Occipital lobe (tissue), 2 donors: ENCODE data around the gene POLN. TPM values are rescaled to one million over a fixed set of nuclear protein-coding genes. Genes with fewer than 3 reads are reported as not detected.
"Not testable (repeated sequence)": the region's sequence is repeated elsewhere in the genome, so short reads cannot be mapped to it uniquely, and the experiment has no call there.

Experiments
- DNase-seq: peaks from one replicate; lab custom pipeline; 2025; lab: John Stamatoyannopoulos, UW
- total RNA-seq: library from RNA; depleted of rRNA; stranded (reverse); fragments of >200 nt; gene quantifications from one replicate; pipeline ENCODE4 v1.2.3, GENCODE V29; 2014

The POLN gene
- total RNA-seq, 1 donor from 2014 or later: 7.8 TPM

GRCh38 chr4:2220016-2220630 is 21.8 kb downstream of the POLN start:
- DNase-seq: peak; percentile 50

- no peak for DNase-seq
These were observed 22.6 kb downstream of the POLN start for GRCh38 chr4:2219233-2219760.

DNA sequence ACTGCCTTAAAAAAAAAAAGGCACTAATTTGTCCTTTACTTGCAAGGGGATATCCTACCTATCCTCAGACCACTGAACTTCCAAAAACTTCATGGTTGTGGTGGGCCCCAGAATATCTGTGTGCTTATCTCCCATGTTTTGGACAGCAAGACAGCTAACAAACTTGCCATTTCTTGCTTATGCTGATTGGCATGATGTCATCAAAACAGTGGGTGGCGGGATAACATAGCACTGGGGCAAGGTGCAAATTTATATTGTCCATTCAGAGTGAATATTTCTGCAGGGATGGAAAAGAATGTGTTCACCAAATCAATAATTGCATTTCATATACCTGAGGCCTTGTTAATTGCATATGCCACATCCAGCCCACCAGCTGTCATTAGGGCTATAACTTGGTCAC is 23.5 kb downstream of the POLN start:
- no peak for DNase-seq

DNA sequence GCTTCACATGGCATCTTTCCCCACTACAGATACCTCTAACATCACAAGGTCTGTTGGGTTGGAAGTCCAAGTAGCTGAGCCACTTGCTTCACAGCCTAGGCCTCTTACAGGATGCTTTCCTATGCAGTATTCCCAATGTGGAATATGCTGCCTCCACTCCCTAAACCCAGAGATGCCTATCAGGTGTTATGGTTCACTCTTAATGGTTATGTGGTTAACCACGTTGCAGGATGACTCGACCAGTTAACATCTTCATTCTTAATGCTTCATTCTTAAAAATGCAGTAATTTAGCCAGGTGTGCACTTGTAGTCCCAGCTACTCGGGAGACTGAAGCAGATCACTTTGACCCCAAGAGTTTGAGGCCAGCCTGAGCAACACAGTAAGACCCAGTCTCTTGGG is 24.2 kb downstream of the POLN start:
- DNase-seq: no peak

- no peak for DNase-seq
These were observed 29.1 kb downstream of the POLN start for GRCh38 chr4:2212831-2213230.

DNA sequence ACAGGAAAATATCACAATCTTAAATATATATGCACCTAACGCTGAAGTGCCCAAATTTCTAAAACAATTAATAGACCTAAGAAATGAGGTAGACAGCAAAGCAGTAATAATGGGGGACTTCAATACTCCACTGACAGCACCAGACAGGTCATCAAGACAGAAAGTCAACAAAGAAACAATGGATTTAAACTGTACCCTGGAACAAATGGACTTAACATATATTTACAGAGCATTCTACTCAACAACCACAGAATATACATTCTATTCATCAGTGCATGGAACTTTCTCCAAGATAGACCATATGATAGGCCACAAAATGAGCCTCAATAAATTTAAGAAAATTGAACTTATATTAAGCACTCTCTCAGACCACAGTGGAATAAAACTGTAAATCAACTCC is 39.1 kb downstream of the POLN start:
- DNase-seq: not testable (repeated sequence)

DNA sequence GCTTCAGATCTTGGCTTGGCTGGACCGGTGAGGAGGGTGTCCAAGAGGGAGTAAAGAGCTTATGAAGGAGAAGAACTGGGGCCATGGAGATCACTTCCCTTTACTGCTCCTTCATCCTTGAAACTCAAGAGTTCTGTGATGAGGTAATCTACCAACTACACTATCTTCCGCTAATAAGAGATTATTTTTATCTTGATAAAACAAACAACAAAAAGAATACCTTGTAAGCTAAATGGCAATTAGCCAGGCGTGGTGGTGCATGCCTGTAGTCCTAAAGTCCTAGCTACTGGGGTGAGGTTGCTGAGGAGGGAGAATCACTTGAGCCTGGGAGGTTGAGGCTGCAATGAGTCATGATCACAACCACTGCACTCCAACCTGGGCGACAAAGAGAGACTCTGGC is 47.4 kb downstream of the POLN start:
- no peak for DNase-seq

DNA sequence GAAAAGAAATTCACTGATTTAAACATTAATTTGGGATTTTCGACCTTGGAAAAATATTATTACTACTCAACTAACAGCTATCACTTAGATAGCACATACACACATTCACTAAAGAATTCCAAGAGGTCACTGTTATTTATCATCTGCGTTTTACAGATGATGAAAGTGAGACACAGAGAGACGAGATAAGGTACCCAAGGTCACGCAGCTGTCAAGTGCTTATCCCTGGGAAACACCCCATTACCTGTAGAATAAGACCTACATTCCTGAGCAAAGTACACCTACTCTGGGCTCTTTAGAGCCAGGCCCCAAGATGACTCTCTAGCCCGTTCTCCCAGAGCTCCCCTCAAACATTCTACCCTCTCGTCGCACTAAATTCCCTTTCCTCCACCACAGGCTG is 48.6 kb downstream of the POLN start:
- no peak for DNase-seq

- no peak for DNase-seq
These were observed 55.1 kb downstream of the POLN start for GRCh38 chr4:2186865-2187172.

DNA sequence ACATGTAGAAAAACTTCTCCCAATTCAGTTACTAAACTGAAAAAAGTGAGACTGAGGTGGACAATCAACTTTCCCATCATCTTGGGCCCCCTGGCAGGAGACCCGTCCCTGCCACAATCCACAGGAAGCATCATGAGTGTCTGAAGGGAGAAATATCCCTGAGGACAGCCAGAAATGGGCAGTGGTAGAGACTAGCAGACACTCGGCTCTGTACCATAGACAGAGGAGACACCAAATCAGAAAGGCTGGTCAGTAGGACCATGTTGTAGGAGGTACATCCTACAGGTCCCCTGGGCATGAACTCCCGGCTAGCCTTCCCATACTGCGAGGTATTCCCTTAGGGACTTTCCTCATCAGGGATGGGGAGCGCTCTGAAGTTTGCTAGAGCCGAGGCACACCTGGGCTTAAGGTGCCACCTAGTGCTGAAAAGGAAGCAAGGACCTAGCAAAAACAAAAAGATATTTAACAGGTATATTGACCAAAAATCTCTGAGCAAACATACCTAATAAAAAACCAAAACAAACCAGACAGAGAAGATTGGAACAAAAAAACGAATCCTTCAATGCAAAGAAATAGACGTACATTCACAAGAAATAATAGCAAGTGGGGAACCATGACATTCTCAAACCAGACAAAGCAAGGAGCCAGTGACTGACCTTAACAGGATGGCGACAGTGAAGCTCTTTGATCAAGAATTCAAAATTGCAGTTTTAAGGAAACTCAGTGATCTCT is 55.6 kb downstream of the POLN start:
- DNase-seq: no peak

- DNase-seq: no peak
These were observed 58.5 kb downstream of the POLN start for GRCh38 chr4:2183394-2183793.

GRCh38 chr4:2182994-2183393 is 58.9 kb downstream of the POLN start:
- no peak for DNase-seq

- DNase-seq: no peak
These were observed 61.5 kb downstream of the POLN start for GRCh38 chr4:2180410-2180809.

- no peak for DNase-seq
These were observed 62.2 kb downstream of the POLN start for GRCh38 chr4:2179717-2180116.

GRCh38 chr4:2178986-2179385 is 62.9 kb downstream of the POLN start:
- no peak for DNase-seq

DNA sequence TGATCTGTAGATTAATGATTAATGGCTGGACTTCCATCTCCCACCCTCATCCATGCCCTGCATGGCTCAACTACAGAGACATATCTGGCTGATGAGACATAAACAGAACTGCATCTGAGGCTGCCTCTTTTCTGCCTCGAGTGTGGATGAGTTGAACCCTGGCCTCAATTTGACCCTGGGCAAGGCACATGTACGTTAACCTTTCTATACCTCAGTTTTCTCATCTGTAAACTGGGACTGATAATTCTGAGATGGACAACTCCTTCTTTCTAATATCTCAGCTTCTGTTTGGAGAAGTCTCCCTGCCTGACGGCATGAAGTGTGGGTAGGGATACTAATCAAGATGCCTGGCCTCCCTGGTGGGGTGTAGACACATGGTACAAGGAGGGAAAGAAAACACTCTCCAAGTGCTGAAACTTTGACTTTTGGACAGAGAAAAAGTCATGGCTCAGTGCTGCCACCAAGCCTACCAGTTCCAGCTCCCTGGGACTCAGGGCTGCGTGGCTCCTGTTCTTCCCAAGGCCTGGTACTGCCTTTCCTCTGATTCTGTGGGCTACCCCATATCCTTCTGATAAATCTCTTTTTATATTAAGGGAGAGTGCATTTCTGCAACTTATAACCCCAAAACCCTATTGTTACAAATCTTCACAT is 64.4 kb downstream of the POLN start:
- DNase-seq: no peak

- no peak for DNase-seq
These were observed 65.8 kb downstream of the POLN start for GRCh38 chr4:2175990-2176698.

DNA sequence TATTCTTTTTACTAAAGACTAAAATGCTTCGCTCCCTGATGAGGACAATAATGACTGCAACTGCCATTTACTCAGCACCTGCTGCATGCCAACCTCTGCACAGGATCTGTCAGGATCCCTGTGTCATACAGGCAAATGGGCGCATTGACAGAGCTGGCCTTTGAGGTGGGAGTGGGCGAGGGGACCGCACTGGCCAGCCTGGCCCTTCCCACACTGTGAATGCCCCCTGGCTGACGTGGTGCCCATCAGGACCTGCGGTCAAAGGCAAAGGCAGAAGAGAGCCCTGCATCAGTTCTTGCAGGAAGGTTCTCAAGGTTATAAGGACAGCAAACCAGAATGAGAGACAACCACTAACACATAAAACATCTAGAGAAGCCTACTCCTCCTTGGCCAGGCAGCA is 67.9 kb downstream of the POLN start:
- DNase-seq: no peak

- no peak for DNase-seq
These were observed 69.2 kb downstream of the POLN start for GRCh38 chr4:2172627-2173231.

DNA sequence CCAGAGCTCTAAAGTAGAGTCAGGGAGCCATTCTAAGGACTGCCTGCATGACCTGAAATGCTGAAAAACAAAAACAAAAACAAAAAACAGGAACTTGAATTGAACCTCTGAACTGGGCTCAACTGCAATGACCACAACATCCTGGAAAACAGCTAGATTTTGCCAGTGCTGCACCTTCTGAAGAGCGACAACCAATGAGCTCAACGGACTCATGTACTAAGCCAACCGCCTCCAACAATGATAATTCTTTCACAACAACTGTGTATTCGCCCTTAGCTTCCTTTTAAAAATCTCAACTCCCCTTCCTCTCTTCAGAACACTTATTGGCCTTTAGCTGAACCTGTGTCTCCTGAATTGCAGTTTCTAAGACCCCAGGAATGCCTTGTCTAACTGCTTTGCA is 69.8 kb downstream of the POLN start:
- DNase-seq: no peak

DNA sequence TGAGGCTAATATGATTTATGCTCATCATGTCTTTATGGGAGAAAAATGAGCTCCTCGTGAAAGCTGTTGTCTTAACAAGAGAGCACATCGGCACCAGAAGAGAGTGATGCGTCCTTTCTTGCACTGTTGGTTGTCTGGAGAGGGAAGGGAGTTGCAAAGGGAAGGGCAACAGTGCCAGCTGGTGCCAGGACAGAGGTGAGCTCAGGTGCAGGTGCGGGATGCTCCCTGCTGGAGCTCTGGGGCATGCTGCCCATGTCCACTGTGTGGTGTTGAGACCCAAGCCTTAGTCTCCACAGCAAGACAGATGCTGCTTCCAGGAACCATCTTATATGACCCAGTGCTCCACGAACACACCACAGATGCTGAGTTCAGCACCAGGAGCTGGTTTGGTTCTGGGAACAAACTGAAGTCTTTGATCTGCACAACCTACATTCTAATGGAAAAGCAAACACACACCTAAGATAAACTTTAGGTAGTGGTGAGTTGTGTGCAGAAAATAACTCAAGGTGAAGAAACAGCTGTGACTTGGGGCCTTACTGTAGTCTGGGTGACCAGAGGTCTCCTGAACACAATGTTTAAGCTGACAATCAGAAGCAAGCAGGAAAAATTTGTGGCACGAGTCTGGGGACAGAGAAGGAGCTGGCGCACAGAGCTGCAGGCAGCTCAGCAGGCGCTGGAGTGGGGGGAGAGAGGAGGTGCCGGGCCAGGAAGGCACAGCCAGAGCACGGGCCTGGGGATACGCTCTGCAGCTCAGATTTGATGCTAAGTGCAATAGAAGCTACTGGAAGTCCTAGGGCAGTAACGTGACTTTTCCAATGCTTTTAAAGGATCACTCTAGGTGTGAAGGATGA is 73.2 kb downstream of the POLN start:
- DNase-seq: no peak
